H1 (cell line): Measurements from ENCODE around the gene DCLRE1A. TPM values are rescaled to one million over a fixed set of nuclear protein-coding genes. Genes with fewer than 3 reads are reported as not detected.

ENCODE experiments used
- CEBPB ChIP-seq: IDR thresholded peaks from 2 replicates; pipeline ENCODE4 v1.6.1; 2012; ENCODE audit warnings: low read depth, low read length
- CHD7 ChIP-seq: fragments of 300-600 bp; sonication (generic); IDR thresholded peaks from 2 replicates; pipeline ENCODE4 v1.7.1; 2012; ENCODE audit warnings: low read length, moderate library complexity, mild to moderate bottlenecking, inconsistent platforms; ENCODE audit not compliant: insufficient replicate concordance
- CTBP2 ChIP-seq: IDR thresholded peaks from 2 replicates; pipeline ENCODE4 v1.7.0; 2011; ENCODE audit warnings: borderline replicate concordance, mild to moderate bottlenecking, moderate library complexity, mixed read lengths, low read length; ENCODE audit not compliant: insufficient read depth, insufficient read length
- GTF2F1 ChIP-seq: IDR thresholded peaks from 2 replicates; pipeline ENCODE4 v1.6.1; 2012; ENCODE audit warnings: low read depth, low read length, improper control_type of control experiment, borderline replicate concordance
- KDM4A ChIP-seq: IDR thresholded peaks from one replicate; pipeline ENCODE4 v1.7.1; 2012; ENCODE audit warnings: low read depth, mild to moderate bottlenecking, moderate library complexity, low read length, inconsistent platforms; ENCODE audit not compliant: severe bottlenecking
- POLR2A ChIP-seq, 2 experiments: IDR thresholded peaks; 1 replicate in 1 of 2; 2 replicates in 1 of 2; pipeline ENCODE4 v1.6.1; 2011; ENCODE audit warnings: low read depth in 2 of 2, low read length in 2 of 2, mild to moderate bottlenecking in 2 of 2; ENCODE audit errors: control extremely low read depth in 1 of 2
- RBBP5 ChIP-seq: IDR thresholded peaks from 2 replicates; pipeline ENCODE4 v1.7.1; 2012; ENCODE audit warnings: low read depth, mild to moderate bottlenecking, inconsistent platforms, low read length, moderate library complexity, borderline replicate concordance
- SP2 ChIP-seq: IDR thresholded peaks from 2 replicates; pipeline ENCODE4 v1.6.1; 2012; ENCODE audit warnings: mild to moderate bottlenecking, low read length, inconsistent platforms
- polyA plus RNA-seq, 7 experiments: library from polyadenylated mRNA; depleted of rRNA in 3 of 7; stranded (reverse) in 5 of 7; unstranded in 2 of 7; fragments of >200 nt in 5 of 7; fragments of 200-250 nt in 2 of 7; gene quantifications; 1 replicate in 5 of 7; 2 replicates in 1 of 7; 4 replicates in 1 of 7; pipeline versions ENCODE4 v1.2.1 to v1.2.3, GENCODE V29; 2011 to 2013; ENCODE audit warnings: missing spikeins in 2 of 7, mixed read lengths in 2 of 7
- total RNA-seq: library from RNA; stranded (reverse); fragmentation: NEBNext Ultra II Directional; extraction: Animal tissue kit (Norgen Biotek cat#: 25700); gene quantifications from 2 replicates; pipeline ENCODE4 v1.2.1, GENCODE V29; 2021
- TF ChIP-seq, protein P1 (sequence below): IDR thresholded peaks from 2 replicates; pipeline ENCODE4 v1.6.1; 2012; ENCODE audit warnings: inconsistent platforms

The DCLRE1A gene
- total and polyA plus RNA-seq, 2 of the 8 experiments (the other 6 are each of a cell fraction or from before 2014, with no cell fraction given), result 8.1 to 10.1 TPM

- TF ChIP-seq, protein P1, sequence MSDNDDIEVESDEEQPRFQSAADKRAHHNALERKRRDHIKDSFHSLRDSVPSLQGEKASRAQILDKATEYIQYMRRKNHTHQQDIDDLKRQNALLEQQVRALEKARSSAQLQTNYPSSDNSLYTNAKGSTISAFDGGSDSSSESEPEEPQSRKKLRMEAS, result no peak
- no peak for TF ChIP-seq CTBP2
- no peak for TF ChIP-seq SP2
- TF ChIP-seq CHD7, result no peak
- TF ChIP-seq KDM4A, result no peak
- no peak for TF ChIP-seq GTF2F1
- no peak for TF ChIP-seq POLR2A (IDR thresholded peaks at IDR 0.05; ENCODE audit: control extremely low read depth in 1 of 2, low read depth in 2 of 2, low read length in 2 of 2)
- no peak for TF ChIP-seq CEBPB
- no peak for TF ChIP-seq RBBP5
These were observed 46.2 kb upstream of the DCLRE1A start (continued) for GRCh38 chr10:113899952-113900598.
